HG03103 (cell line): Measurements from ENCODE around the gene TLR3.
"Not testable (repeated sequence)": the region's sequence is repeated elsewhere in the genome, so short reads cannot be mapped to it uniquely, and the experiment has no call there.

Experiments used
- ATAC-seq: cut with Tn5 transposase; IDR thresholded peaks from one replicate; pipeline ENCODE4 v1.9.1; 2021; ENCODE audit warnings: low read depth; ENCODE audit not compliant: unreplicated experiment

TLR3 gene

GRCh38 chr4:186068581-186069348, at the start of gene TLR3:
Gene TLR3 (plus strand): TSS chr4:186069156. CDS start chr4:186076620, 7,464 bp downstream.
- no peak for ATAC-seq

- no peak for ATAC-seq
These were observed 49.7 kb upstream of the TLR3 start for GRCh38 chr4:186019269-186019668.

GRCh38 chr4:186020106-186020792, 48.7 kb upstream of the TLR3 start:
- ATAC-seq, result no peak

GRCh38 chr4:186020793-186021407, 48.1 kb upstream of the TLR3 start:
- ATAC-seq, result no peak

- ATAC-seq, result no peak
These were observed 47.3 kb upstream of the TLR3 start for GRCh38 chr4:186021461-186022167.

- no peak for ATAC-seq
These were observed 45.0 kb upstream of the TLR3 start for GRCh38 chr4:186023975-186024374.

GRCh38 chr4:186024637-186025407, 44.1 kb upstream of the TLR3 start:
- ATAC-seq, result no peak

- no peak for ATAC-seq
These were observed 43.6 kb upstream of the TLR3 start for GRCh38 chr4:186025408-186025690.

GRCh38 chr4:186027405-186027804, 41.6 kb upstream of the TLR3 start:
- no peak for ATAC-seq

GRCh38 chr4:186029571-186030398, 39.2 kb upstream of the TLR3 start:
- ATAC-seq, result no peak

- no peak for ATAC-seq
These were observed 38.6 kb upstream of the TLR3 start for GRCh38 chr4:186030399-186030775.

- ATAC-seq, result no peak
These were observed 38.2 kb upstream of the TLR3 start for GRCh38 chr4:186030795-186031194.

GRCh38 chr4:186032259-186032658, 36.7 kb upstream of the TLR3 start:
- no peak for ATAC-seq

- ATAC-seq, result no peak
These were observed 35.9 kb upstream of the TLR3 start for GRCh38 chr4:186033027-186033426.

- not testable (repeated sequence) for ATAC-seq
These were observed 34.3 kb upstream of the TLR3 start for GRCh38 chr4:186034613-186035012.

- ATAC-seq, result no peak
These were observed 31.9 kb upstream of the TLR3 start for GRCh38 chr4:186036976-186037581.

GRCh38 chr4:186037692-186038658, 31.0 kb upstream of the TLR3 start:
- ATAC-seq, result peak; percentile 76

GRCh38 chr4:186039697-186040096, 29.3 kb upstream of the TLR3 start:
- ATAC-seq, result no peak
